Endodermal cell (in vitro differentiated cells): Measurements from ENCODE around the gene KIAA0825. TPM values are rescaled to one million over a fixed set of nuclear protein-coding genes. Genes with fewer than 3 reads are reported as not detected.

ENCODE experiments used
- DNase-seq: peaks from one replicate; pipeline ENCODE4 v3.0.0-alpha.2; 2017
- H3K27ac ChIP-seq: 2 replicates; pipeline ENCODE4 v1.5.1; 2013; ENCODE audit warnings: mild to moderate bottlenecking, low read depth, low read length, moderate library complexity
- H3K27me3 ChIP-seq: 2 replicates; pipeline ENCODE4 v1.6.1; 2013; ENCODE audit warnings: mild to moderate bottlenecking, low read length, moderate library complexity; ENCODE audit not compliant: insufficient read depth, control insufficient read depth, poor library complexity, severe bottlenecking
- H3K36me3 ChIP-seq: 2 replicates; pipeline ENCODE4 v1.7.0; 2013; ENCODE audit warnings: mild to moderate bottlenecking, low read length, moderate library complexity; ENCODE audit not compliant: control insufficient read depth, insufficient read depth
- H3K4me1 ChIP-seq: one replicate; pipeline ENCODE4 v1.7.0; 2013; ENCODE audit warnings: low read length; ENCODE audit not compliant: control insufficient read depth, insufficient read depth
- H3K4me3 ChIP-seq: 2 replicates; pipeline ENCODE4 v1.5.1; 2013; ENCODE audit warnings: mild to moderate bottlenecking, low read length, moderate library complexity
- H3K9ac ChIP-seq: 2 replicates; pipeline ENCODE4 v1.6.1; 2013; ENCODE audit warnings: mild to moderate bottlenecking, low read length, moderate library complexity; ENCODE audit not compliant: poor library complexity, severe bottlenecking; ENCODE audit errors: extremely low read depth
- H3K9me3 ChIP-seq: 2 replicates; pipeline ENCODE4 v1.6.1; 2013; ENCODE audit warnings: mild to moderate bottlenecking, low read length, moderate library complexity; ENCODE audit not compliant: control insufficient read depth
- H3K27ac Mint-ChIP-seq: 2 replicates; pipeline ENCODE4 v1.8.0; 2020; ENCODE audit warnings: mixed read lengths
- H3K27me3 Mint-ChIP-seq: 2 replicates; pipeline ENCODE4 v1.8.0; 2021; ENCODE audit warnings: mild to moderate bottlenecking, mixed read lengths; ENCODE audit not compliant: insufficient read depth
- H3K36me3 Mint-ChIP-seq: 2 replicates; pipeline ENCODE4 v1.8.0; 2020; ENCODE audit warnings: low read depth, mixed read lengths
- H3K4me1 Mint-ChIP-seq: 2 replicates; pipeline ENCODE4 v1.8.0; 2020; ENCODE audit warnings: mixed read lengths
- H3K4me3 Mint-ChIP-seq: 2 replicates; pipeline ENCODE4 v1.8.0; 2020; ENCODE audit warnings: mild to moderate bottlenecking, moderate library complexity, mixed read lengths
- H3K9me3 Mint-ChIP-seq: 2 replicates; pipeline ENCODE4 v1.8.0; 2020; ENCODE audit warnings: mild to moderate bottlenecking, mixed read lengths
- CTCF ChIP-seq: fragments of 200-600 bp; sonication (generic); conservative IDR thresholded peaks from 2 replicates; pipeline ENCODE4 v1.5.0; 2021; ENCODE audit warnings: antibody characterized with exemption, mild to moderate bottlenecking
- WGBS, 2 experiments: methylation state at CpG; one replicate each; pipeline versions ENCODE4 v1.1.5 to v1.1.7; 2013; ENCODE audit warnings: missing lambda C conversion rate in 2 of 2, mixed read lengths in 1 of 2; ENCODE audit not compliant: insufficient coverage in 1 of 2, insufficient read length in 1 of 2; 5-methylcytosine and 5-hydroxymethylcytosine counted together
- total RNA-seq, 2 donors: library from RNA; stranded (reverse); fragmentation: NEBNext Ultra II Directional in 1 of 2; extraction: Animal tissue kit (Norgen Biotek cat#: 25700) in 1 of 2; gene quantifications; 2 replicates in 1 of 2; 3 replicates in 1 of 2; pipeline ENCODE4 v1.2.1, GENCODE V29; 2021

The KIAA0825 gene
- total RNA-seq, 2 donors from 2014 or later = 2.6 to 3.1 TPM

- H3K27me3 Mint-ChIP-seq = no peaks in the 10 kb centered on the region
- no peak for DNase-seq
- no peaks in the 10 kb centered on the region for H3K27me3 ChIP-seq
- H3K4me3 Mint-ChIP-seq = no peak overlapping the region
- WGBS, 2 experiments = 71 to 94% methylated on average over 1 of the region's 1 CpG
- no peak for TF ChIP-seq CTCF
- peaks cover 8% of the 10 kb centered on the region for H3K36me3 Mint-ChIP-seq
- H3K27ac ChIP-seq = no peak overlapping the region
- no peak overlapping the region for H3K27ac Mint-ChIP-seq
- H3K4me1 Mint-ChIP-seq = peaks cover 21% of the 10 kb centered on the region
- no peak overlapping the region for H3K9ac ChIP-seq
- H3K36me3 ChIP-seq = no peaks in the 10 kb centered on the region
- H3K4me3 ChIP-seq = no peak overlapping the region
- H3K4me1 ChIP-seq = peaks cover 3% of the 10 kb centered on the region
- no peaks in the 10 kb centered on the region for H3K9me3 Mint-ChIP-seq
- H3K9me3 ChIP-seq = no peaks in the 10 kb centered on the region
Observed at GRCh38 chr5:94196953-94197352, 421.5 kb downstream of the KIAA0825 start.

- peak overlapping the region; percentile 6 for H3K27ac Mint-ChIP-seq
- peaks cover 6% of the 10 kb centered on the region for H3K4me1 ChIP-seq
- H3K9me3 ChIP-seq = peaks cover 15% of the 10 kb centered on the region
- H3K27me3 ChIP-seq = no peaks in the 10 kb centered on the region
- no peak overlapping the region for H3K27ac ChIP-seq
- H3K9me3 Mint-ChIP-seq = peaks cover 13% of the 10 kb centered on the region
- no peaks in the 10 kb centered on the region for H3K27me3 Mint-ChIP-seq
- no peak for DNase-seq
- peaks cover 15% of the 10 kb centered on the region for H3K36me3 Mint-ChIP-seq
- peaks cover 11% of the 10 kb centered on the region for H3K4me1 Mint-ChIP-seq
- H3K36me3 ChIP-seq = no peaks in the 10 kb centered on the region
- H3K4me3 Mint-ChIP-seq = no peak overlapping the region
- 90% methylated on average over 3 of the region's 3 CpGs; no CpG with 5 or more reads in 1 of the 2 experiments for WGBS, 2 experiments
- no peak overlapping the region for H3K9ac ChIP-seq
- no peak for TF ChIP-seq CTCF
- H3K4me3 ChIP-seq = no peak overlapping the region
Observed at GRCh38 chr5:94192658-94193391, 425.6 kb downstream of the KIAA0825 start.

- no peaks in the 10 kb centered on the region for H3K27me3 ChIP-seq
- 71% methylated on average over 1 to 2 of the region's 2 CpGs for WGBS, 2 experiments
- peaks cover 14% of the 10 kb centered on the region for H3K36me3 Mint-ChIP-seq
- no peak overlapping the region for H3K4me3 Mint-ChIP-seq
- DNase-seq = no peak
- H3K27me3 Mint-ChIP-seq = no peaks in the 10 kb centered on the region
- H3K9me3 ChIP-seq = peaks cover 15% of the 10 kb centered on the region
- H3K4me1 Mint-ChIP-seq = peaks cover 11% of the 10 kb centered on the region
- no peaks in the 10 kb centered on the region for H3K36me3 ChIP-seq
- TF ChIP-seq CTCF = no peak
- H3K27ac ChIP-seq = no peak overlapping the region
- H3K9ac ChIP-seq = no peak overlapping the region
- H3K4me3 ChIP-seq = no peak overlapping the region
- H3K4me1 ChIP-seq = peaks cover 6% of the 10 kb centered on the region
- H3K9me3 Mint-ChIP-seq = peaks cover 13% of the 10 kb centered on the region
- H3K27ac Mint-ChIP-seq = no peak overlapping the region
Observed at GRCh38 chr5:94191604-94192003, 426.8 kb downstream of the KIAA0825 start.
